ENCODE measurements around the gene PACSIN3. TPM values are rescaled to one million over a fixed set of nuclear protein-coding genes. Genes with fewer than 3 reads are reported as not detected.
A peak's percentile ranks its signal among the peaks of the same experiment; 100 is the strongest.

The PACSIN3 gene
- total RNA-seq, 1 experiment from 2014 or later: 76.7 TPM

- Histone ChIP-seq H3K36me3 (ENCODE audit: control insufficient read depth, insufficient read depth, low read length) (no peaks in the 10 kb centered on the region), H3K4me1 (no peaks in the 10 kb centered on the region), H3K27me3 (replicated peaks; ENCODE audit: control insufficient read depth, insufficient read depth, low read length) (no peaks in the 10 kb centered on the region), H3K4me3 (ENCODE audit: low read depth, low read length) (no peak overlapping the region), H3K9me3 (no peaks in the 10 kb centered on the region)
- Mint-ChIP-seq H3K4me1 (ENCODE audit: low read depth, unreplicated experiment) (peaks cover 7% of the 10 kb centered on the region), H3K36me3 (ENCODE audit: insufficient read depth, unreplicated experiment) (no peaks in the 10 kb centered on the region), H3K9me3 (ENCODE audit: unreplicated experiment) (no peaks in the 10 kb centered on the region), H3K4me3 (ENCODE audit: unreplicated experiment) (no peak overlapping the region), H3K27me3 (ENCODE audit: insufficient read depth, unreplicated experiment) (no peaks in the 10 kb centered on the region), H3K27ac (ENCODE audit: unreplicated experiment) (no peak overlapping the region)
- POLR2A ChIA-PET: no interaction called here
- no peak for DNase-seq
- TF ChIP-seq CTCF (IDR thresholded peaks at IDR 0.05; ENCODE audit: insufficient read depth in 1 of 2, low read depth in 1 of 2, low read length in 1 of 2, severe bottlenecking in 1 of 2, unreplicated experiment in 1 of 2): no peak
- intact Hi-C loops (cut with micrococcal nuclease; ENCODE audit: unreplicated experiment): no loop called here
- no TSS peak for BruUV-seq (replicated peaks)
- CTCF ChIA-PET: no interaction called here
These were observed 41.7 kb downstream of the PACSIN3 start for GRCh38 chr11:47144541-47144940.

DNA sequence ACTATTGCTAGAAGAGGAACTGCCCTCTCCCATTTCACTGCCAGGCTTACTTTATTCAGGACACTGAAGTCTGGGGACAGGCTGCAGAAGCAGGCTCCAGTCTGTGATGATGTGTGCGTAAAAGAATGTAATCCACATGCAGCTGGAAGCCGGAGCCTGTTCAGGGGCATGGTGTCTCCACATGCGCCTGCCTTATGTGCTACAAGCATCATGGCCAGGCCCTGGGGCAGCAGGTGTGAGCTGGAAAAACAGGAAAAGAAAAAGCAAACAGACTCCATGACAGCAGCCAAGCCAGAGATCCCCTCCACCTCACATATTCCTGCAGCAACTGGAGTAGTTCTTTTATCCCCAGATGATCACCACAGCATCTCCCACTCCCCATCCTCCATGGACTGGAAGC lies 42.9 kb downstream of the PACSIN3 start:
- peak; percentile 37 to 53 for DNase-seq
- ChIA-PET POLR2A (no interaction called here), CTCF (interaction anchor here (0.9 kb wide), 1 partner anchor 10 kb away, joined by 3 read pairs; no protein-coding TSS in a partner anchor)
- H3K36me3 ChIP-seq (ENCODE audit: control insufficient read depth, insufficient read depth, low read length): peaks cover 1% of the 10 kb centered on the region; the same call in 1 of the 2 replicates
- H3K4me3 ChIP-seq (ENCODE audit: low read depth, low read length): no peak overlapping the region
- Mint-ChIP-seq H3K4me1 (ENCODE audit: low read depth, unreplicated experiment) (peaks cover 7% of the 10 kb centered on the region), H3K27me3 (ENCODE audit: insufficient read depth, unreplicated experiment) (no peaks in the 10 kb centered on the region), H3K4me3 (ENCODE audit: unreplicated experiment) (no peak overlapping the region), H3K36me3 (ENCODE audit: insufficient read depth, unreplicated experiment) (no peaks in the 10 kb centered on the region), H3K9me3 (ENCODE audit: unreplicated experiment) (no peaks in the 10 kb centered on the region), H3K27ac (ENCODE audit: unreplicated experiment) (peak overlapping the region; percentile 53)
- no peaks in the 10 kb centered on the region for H3K9me3 ChIP-seq
- H3K27me3 ChIP-seq (replicated peaks; ENCODE audit: control insufficient read depth, insufficient read depth, low read length): no peaks in the 10 kb centered on the region
- no TSS peak for BruUV-seq (replicated peaks)
- no peaks in the 10 kb centered on the region for H3K4me1 ChIP-seq
- no peak for TF ChIP-seq CTCF (IDR thresholded peaks at IDR 0.05; ENCODE audit: insufficient read depth in 1 of 2, low read depth in 1 of 2, low read length in 1 of 2, severe bottlenecking in 1 of 2, unreplicated experiment in 1 of 2)
- intact Hi-C loops (cut with micrococcal nuclease; ENCODE audit: unreplicated experiment): no loop called here

- CTCF ChIA-PET: no interaction called here
- intact Hi-C loops (cut with micrococcal nuclease; ENCODE audit: unreplicated experiment): no loop called here
- H3K4me3 Mint-ChIP-seq (ENCODE audit: unreplicated experiment): no peak overlapping the region
- H3K4me1 Mint-ChIP-seq (ENCODE audit: low read depth, unreplicated experiment): no peaks in the 10 kb centered on the region
- no TSS peak for BruUV-seq (replicated peaks)
- no peak for DNase-seq
- POLR2A ChIA-PET: interaction anchor here (0.5 kb wide), 1 partner anchor 315 kb away, joined by 4 read pairs; no protein-coding TSS in a partner anchor
- no peaks in the 10 kb centered on the region for H3K9me3 Mint-ChIP-seq (ENCODE audit: unreplicated experiment)
- no peak for TF ChIP-seq CTCF (IDR thresholded peaks at IDR 0.05; ENCODE audit: insufficient read depth in 1 of 2, low read depth in 1 of 2, low read length in 1 of 2, severe bottlenecking in 1 of 2, unreplicated experiment in 1 of 2)
- Histone ChIP-seq H3K9me3 (no peaks in the 10 kb centered on the region), H3K4me3 (ENCODE audit: low read depth, low read length) (no peak overlapping the region), H3K36me3 (ENCODE audit: control insufficient read depth, insufficient read depth, low read length) (peaks cover 1% of the 10 kb centered on the region; the same call in 1 of the 2 replicates), H3K27me3 (replicated peaks; ENCODE audit: control insufficient read depth, insufficient read depth, low read length) (no peaks in the 10 kb centered on the region), H3K4me1 (no peaks in the 10 kb centered on the region)
- H3K27ac Mint-ChIP-seq (ENCODE audit: unreplicated experiment): no peak overlapping the region
- H3K36me3 Mint-ChIP-seq (ENCODE audit: insufficient read depth, unreplicated experiment): peaks cover 10% of the 10 kb centered on the region
- no peaks in the 10 kb centered on the region for H3K27me3 Mint-ChIP-seq (ENCODE audit: insufficient read depth, unreplicated experiment)
These were observed 46.4 kb downstream of the PACSIN3 start for GRCh38 chr11:47139878-47140277.

Measured in Caco-2 (cell line).